ENCODE measurements around the gene EIF4G3.

- TF ChIP-seq POLR2A (IDR thresholded peaks at IDR 0.05): no peak
- no peak for TF ChIP-seq CTCF (IDR thresholded peaks at IDR 0.05)
Measured at GRCh38 chr1:21118167-21118566, 58.5 kb downstream of the EIF4G3 start.
